ENCODE results near the gene CHN2.

DNA sequence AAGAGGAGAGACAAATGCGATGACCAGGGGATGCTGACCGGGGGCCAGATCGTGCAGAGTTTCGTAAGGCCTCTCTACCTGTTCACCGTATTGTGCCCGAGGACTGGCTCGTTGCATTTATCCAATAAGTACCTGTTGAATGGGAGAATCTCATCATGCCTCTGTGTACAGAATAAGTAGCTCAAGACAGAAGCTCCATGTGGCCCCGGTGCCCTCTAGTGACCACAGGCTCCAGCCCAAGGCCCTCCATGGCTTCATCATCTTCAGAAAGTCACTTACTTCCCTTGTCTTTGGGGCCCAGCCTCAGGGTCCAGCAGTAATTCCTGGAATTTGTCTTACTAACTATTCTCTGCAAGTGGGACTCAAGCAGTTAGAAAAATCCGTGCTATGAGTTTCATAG is 151.0 kb downstream of the CHN2 start:
- TF ChIP-seq POLR2A (IDR thresholded peaks at IDR 0.05), result no peak
- TF ChIP-seq POLR2AphosphoS5 (IDR thresholded peaks at IDR 0.05), result no peak
- TF ChIP-seq, protein P1, sequence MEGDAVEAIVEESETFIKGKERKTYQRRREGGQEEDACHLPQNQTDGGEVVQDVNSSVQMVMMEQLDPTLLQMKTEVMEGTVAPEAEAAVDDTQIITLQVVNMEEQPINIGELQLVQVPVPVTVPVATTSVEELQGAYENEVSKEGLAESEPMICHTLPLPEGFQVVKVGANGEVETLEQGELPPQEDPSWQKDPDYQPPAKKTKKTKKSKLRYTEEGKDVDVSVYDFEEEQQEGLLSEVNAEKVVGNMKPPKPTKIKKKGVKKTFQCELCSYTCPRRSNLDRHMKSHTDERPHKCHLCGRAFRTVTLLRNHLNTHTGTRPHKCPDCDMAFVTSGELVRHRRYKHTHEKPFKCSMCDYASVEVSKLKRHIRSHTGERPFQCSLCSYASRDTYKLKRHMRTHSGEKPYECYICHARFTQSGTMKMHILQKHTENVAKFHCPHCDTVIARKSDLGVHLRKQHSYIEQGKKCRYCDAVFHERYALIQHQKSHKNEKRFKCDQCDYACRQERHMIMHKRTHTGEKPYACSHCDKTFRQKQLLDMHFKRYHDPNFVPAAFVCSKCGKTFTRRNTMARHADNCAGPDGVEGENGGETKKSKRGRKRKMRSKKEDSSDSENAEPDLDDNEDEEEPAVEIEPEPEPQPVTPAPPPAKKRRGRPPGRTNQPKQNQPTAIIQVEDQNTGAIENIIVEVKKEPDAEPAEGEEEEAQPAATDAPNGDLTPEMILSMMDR (IDR thresholded peaks at IDR 0.05), result peak in 1 of 4 experiments; percentile 42
